Endothelial cell of umbilical vein (primary cell): Measurements from ENCODE around the gene GIT2. TPM values are rescaled to one million over a fixed set of nuclear protein-coding genes. Genes with fewer than 3 reads are reported as not detected.

Source experiments
- BruUV-seq: library from RNA; stranded (reverse); fragments of 400-500 nt; replicated peaks from 2 replicates; lab custom pipeline; 2021; lab: Mats Ljungman, UMichigan
- CTCF ChIA-PET: fragments of 300-600, 350-600 bp; sonication (Branson Sonifier 250); formaldehyde crosslinking; loops from one replicate; lab custom pipeline; 2021; ENCODE audit warnings: antibody characterized with exemption, inconsistent platforms; lab: Charles Lee
- POLR2A ChIA-PET: fragments of 300-600, 350-600 bp; sonication (Branson Sonifier 250); formaldehyde crosslinking; loops from one replicate; lab custom pipeline; 2021; ENCODE audit warnings: antibody characterized with exemption, inconsistent platforms; lab: Charles Lee
- DNase-seq: peaks from one replicate; pipeline ENCODE4 v3.0.0-alpha.2; 2011; ENCODE audit warnings: low read depth, low spot score
- FAIRE-seq: peaks from 2 replicates; lab custom pipeline; 2011; peaks lifted over from hg19 to GRCh38; lab: Jason Lieb, UNC
- H2AFZ ChIP-seq: 2 replicates; pipeline ENCODE4 v1.6.0; 2012; ENCODE audit warnings: low read depth, low read length, control low read depth, inconsistent platforms
- H3K27ac ChIP-seq: 2 replicates; pipeline ENCODE4 v1.5.1; 2011; ENCODE audit warnings: low read depth, mild to moderate bottlenecking, control low read depth, low read length, moderate library complexity; ENCODE audit not compliant: insufficient read depth
- H3K27me3 ChIP-seq, 2 experiments: 2 replicates each; pipeline versions ENCODE4 v1.6.0 to v1.6.1; 2011; ENCODE audit warnings: low read length in 2 of 2, mixed read lengths in 1 of 2; ENCODE audit not compliant: control insufficient read depth in 2 of 2, insufficient read depth in 2 of 2
- H3K36me3 ChIP-seq, 2 experiments: 2 replicates in 1 of 2; 3 replicates in 1 of 2; pipeline ENCODE4 v1.5.1; 2011; ENCODE audit warnings: low read length in 2 of 2, mild to moderate bottlenecking in 1 of 2, moderate library complexity in 1 of 2; ENCODE audit not compliant: control insufficient read depth in 2 of 2, insufficient read depth in 2 of 2; ENCODE audit errors: extremely low read depth in 1 of 2
- H3K4me1 ChIP-seq: 3 replicates; pipeline ENCODE4 v1.5.1; 2011; ENCODE audit warnings: mild to moderate bottlenecking, low read length; ENCODE audit not compliant: control insufficient read depth, insufficient read depth; ENCODE audit errors: extremely low read depth
- H3K4me2 ChIP-seq: 2 replicates; pipeline ENCODE4 v1.6.1; 2011; ENCODE audit warnings: low read length, control low read depth, mixed read lengths; ENCODE audit not compliant: insufficient read depth
- H3K4me3 ChIP-seq, 3 experiments: fragments of 200-600 bp in 1 of 3; sonication (generic), shearing (Covaris generic) in 1 of 3; replicated peaks in 1 of 3; 2 replicates each; pipeline ENCODE4 v1.5.1; 2011 to 2016; ENCODE audit warnings: control low read depth in 3 of 3, low read length in 3 of 3, mild to moderate bottlenecking in 2 of 3, inconsistent platforms in 1 of 3, low read depth in 1 of 3, moderate library complexity in 1 of 3; ENCODE audit not compliant: insufficient read depth in 1 of 3
- H3K79me2 ChIP-seq: 2 replicates; pipeline ENCODE4 v1.6.0; 2012; ENCODE audit warnings: low read length, inconsistent platforms; ENCODE audit not compliant: control insufficient read depth, insufficient read depth
- H3K9ac ChIP-seq: replicated peaks from 2 replicates; pipeline ENCODE3; 2011; ENCODE audit warnings: low read length, control low read depth; ENCODE audit not compliant: insufficient read depth; ENCODE audit errors: extremely low read depth
- H3K9me1 ChIP-seq: replicated peaks from 3 replicates; pipeline ENCODE4 v1.6.0; 2011; ENCODE audit warnings: mild to moderate bottlenecking, low read length; ENCODE audit not compliant: control insufficient read depth, insufficient read depth; ENCODE audit errors: extremely low read depth
- H3K9me3 ChIP-seq: replicated peaks from 2 replicates; pipeline ENCODE4 v1.5.1; 2012; ENCODE audit warnings: low read length, inconsistent platforms; ENCODE audit not compliant: control insufficient read depth, insufficient read depth
- H4K20me1 ChIP-seq: replicated peaks from 2 replicates; pipeline ENCODE3; 2011; ENCODE audit warnings: mild to moderate bottlenecking, low read length; ENCODE audit not compliant: control insufficient read depth, insufficient read depth; ENCODE audit errors: extremely low read depth
- CTCF ChIP-seq, 2 donors: IDR thresholded peaks; 1 replicate in 1 of 2; 2 replicates in 1 of 2; pipeline ENCODE4 v1.5.1; 2011; ENCODE audit warnings: low read length in 2 of 2, mild to moderate bottlenecking in 2 of 2, moderate library complexity in 2 of 2, control low read depth in 1 of 2, inconsistent platforms in 1 of 2, low read depth in 1 of 2; ENCODE audit not compliant: insufficient read depth in 1 of 2; ENCODE audit errors: extremely low read depth in 1 of 2
- EZH2 ChIP-seq: IDR thresholded peaks from 2 replicates; pipeline ENCODE4 v1.6.1; 2012; ENCODE audit warnings: borderline replicate concordance, low read depth, mild to moderate bottlenecking, moderate library complexity, low read length, inconsistent platforms; ENCODE audit not compliant: severe bottlenecking
- FOS ChIP-seq: IDR thresholded peaks from 2 replicates; pipeline ENCODE4 v1.6.1; 2011; ENCODE audit warnings: mild to moderate bottlenecking, low read length, moderate library complexity, borderline replicate concordance; ENCODE audit not compliant: insufficient read depth
- GATA2 ChIP-seq: IDR thresholded peaks from 2 replicates; pipeline ENCODE4 v1.7.0; 2011; ENCODE audit warnings: low read depth, mild to moderate bottlenecking, moderate library complexity, mixed read lengths, low read length; ENCODE audit not compliant: insufficient read length, insufficient read depth
- JUN ChIP-seq: IDR thresholded peaks from 2 replicates; pipeline ENCODE4 v1.6.1; 2011; ENCODE audit warnings: borderline replicate concordance, low read depth; ENCODE audit not compliant: insufficient read length, insufficient read depth
- MAX ChIP-seq: IDR thresholded peaks from 2 replicates; pipeline ENCODE4 v1.6.1; 2011; ENCODE audit not compliant: insufficient read depth, insufficient read length
- MYC ChIP-seq: IDR thresholded peaks from one replicate; pipeline ENCODE4 v1.6.1; 2011; ENCODE audit warnings: mild to moderate bottlenecking, low read depth, low read length
- POLR2A ChIP-seq: IDR thresholded peaks from 2 replicates; pipeline ENCODE4 v1.6.1; 2012; ENCODE audit warnings: low read depth, mild to moderate bottlenecking, control low read depth, low read length
- POLR2AphosphoS5 ChIP-seq: IDR thresholded peaks from 2 replicates; pipeline ENCODE4 v1.6.1; 2012; ENCODE audit warnings: low read depth, mild to moderate bottlenecking, control low read depth, low read length, moderate library complexity; ENCODE audit not compliant: insufficient read depth
- dilution Hi-C: fragments of 300-500 bp; cut with MboI; formaldehyde crosslinking; loops from one replicate; pipeline ENCODE4 v1.15.0; 2019; ENCODE audit warnings: low sequenced_read_pairs; ENCODE audit not compliant: extremely low pct_ligation_motif_present
- intact Hi-C: fragments of 100-400 bp; cut with micrococcal nuclease; formaldehyde crosslinking; loops from one replicate; pipeline ENCODE4 v1.10.0; 2022
- polyA plus RNA-seq, 4 experiments: library from polyadenylated mRNA; depleted of rRNA in 3 of 4; stranded (reverse) in 3 of 4; unstranded in 1 of 4; fragments of >200 nt; gene quantifications; 2 replicates each; pipeline versions ENCODE4 v1.2.1 to v1.2.3, GENCODE V29; 2011 to 2012; ENCODE audit warnings: missing spikeins in 1 of 4
- total RNA-seq: library from RNA; stranded (reverse); gene quantifications from 2 replicates; pipeline ENCODE4 v1.2.3, GENCODE V29; 2021

The GIT2 gene
- total and polyA plus RNA-seq, 2 donors (not counting 3 experiments of a cell fraction or from before 2014, with no cell fraction given) = 37.3 to 77.2 TPM

GRCh38 chr12:109900752-109901580, 95.2 kb downstream of the GIT2 start:
- Histone ChIP-seq H3K9ac (peak overlapping the region; percentile 76), H3K36me3 (peaks cover 12 to 16% of the 10 kb centered on the region in 2 experiments), H4K20me1 (no peaks in the 10 kb centered on the region), H2AFZ (peak overlapping the region; percentile 69), H3K9me3 (no peaks in the 10 kb centered on the region), H3K4me3 (peak overlapping the region; percentile 24 to 86 (median 72)), H3K27ac (peak overlapping the region; percentile 22), H3K79me2 (peaks cover 19% of the 10 kb centered on the region), H3K4me2 (peak overlapping the region; percentile 88), H3K27me3 (no peaks in the 10 kb centered on the region), H3K9me1 (no peaks in the 10 kb centered on the region), H3K4me1 (peaks cover 8% of the 10 kb centered on the region)
- intact Hi-C loops (loop anchor here (1.0 to 2.0 kb wide), 4 partner anchors 13 to 48 kb away; partner anchors contain the start of gene GLTP), dilution Hi-C loops (no loop called here)
- no TSS peak for BruUV-seq
- CTCF ChIA-PET = interaction anchor here (0.9 to 3.7 kb wide), 9 partner anchors 9 to 63 kb away, joined by 3 to 20 read pairs (median 5); no protein-coding TSS in a partner anchor
- peak; percentile 43 for DNase-seq
- POLR2A ChIA-PET = interaction anchor here (1.2 kb wide), 1 partner anchor 12 kb away, joined by 3 read pairs; no protein-coding TSS in a partner anchor
- TF ChIP-seq POLR2A = no peak
- no peak for TF ChIP-seq POLR2AphosphoS5
- TF ChIP-seq FOS = no peak
- TF ChIP-seq MYC = no peak
- no peak for TF ChIP-seq GATA2
- no peak for TF ChIP-seq JUN
- no peak for TF ChIP-seq CTCF (IDR thresholded peaks at IDR 0.05; ENCODE audit: extremely low read depth in 1 of 2, insufficient read depth in 1 of 2, low read depth in 1 of 2, low read length in 2 of 2)
- TF ChIP-seq MAX = no peak
- TF ChIP-seq EZH2 = no peak
- FAIRE-seq = peak; percentile 64
